Activated CD4-positive, alpha-beta memory T cell treated with anti-CD3 and anti-CD28 coated beads, Interleukin-2, amount 10 ng/mL, durations not matched to agents 7 days and 5 days (primary cell): ENCODE measurements around the gene PAFAH1B2. TPM values are rescaled to one million over a fixed set of nuclear protein-coding genes. Genes with fewer than 3 reads are reported as not detected.
A peak's percentile ranks its signal among the peaks of the same experiment; 100 is the strongest.

Experiments
- CTCF ChIA-PET: fragments of 350-600 bp; sonication (Branson Sonifier 250); formaldehyde crosslinking; loops from one replicate; lab custom pipeline; 2021; ENCODE audit warnings: antibody characterized with exemption, inconsistent platforms; lab: Charles Lee
- POLR2A ChIA-PET: fragments of 350-600 bp; sonication (Branson Sonifier 250); formaldehyde crosslinking; loops from one replicate; lab custom pipeline; 2021; ENCODE audit warnings: antibody characterized with exemption; lab: Charles Lee
- DNase-seq: peaks from one replicate; pipeline ENCODE4 v3.0.0-alpha.2; 2020
- H3K27ac Mint-ChIP-seq: one replicate; pipeline ENCODE4 v1.8.0; 2021; ENCODE audit warnings: mild to moderate bottlenecking, mixed read lengths
- H3K27me3 Mint-ChIP-seq: one replicate; pipeline ENCODE4 v1.8.0; 2021; ENCODE audit warnings: mixed read lengths
- H3K36me3 Mint-ChIP-seq: one replicate; pipeline ENCODE4 v1.8.0; 2021; ENCODE audit warnings: low read depth, mixed read lengths
- H3K4me1 Mint-ChIP-seq: one replicate; pipeline ENCODE4 v1.8.0; 2021; ENCODE audit warnings: mixed read lengths
- H3K4me3 Mint-ChIP-seq: one replicate; pipeline ENCODE4 v1.8.0; 2021; ENCODE audit warnings: mild to moderate bottlenecking, mixed read lengths
- H3K9me3 Mint-ChIP-seq: one replicate; pipeline ENCODE4 v1.8.0; 2021; ENCODE audit warnings: mixed read lengths
- total RNA-seq, 2 experiments: library from RNA; stranded (reverse); gene quantifications; one replicate each; pipeline ENCODE4 v1.2.3, GENCODE V29; 2021

Gene PAFAH1B2, protein sequence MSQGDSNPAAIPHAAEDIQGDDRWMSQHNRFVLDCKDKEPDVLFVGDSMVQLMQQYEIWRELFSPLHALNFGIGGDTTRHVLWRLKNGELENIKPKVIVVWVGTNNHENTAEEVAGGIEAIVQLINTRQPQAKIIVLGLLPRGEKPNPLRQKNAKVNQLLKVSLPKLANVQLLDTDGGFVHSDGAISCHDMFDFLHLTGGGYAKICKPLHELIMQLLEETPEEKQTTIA
- 10 to 100 TPM; 60.1 to 62.8 TPM for total RNA-seq

DNA sequence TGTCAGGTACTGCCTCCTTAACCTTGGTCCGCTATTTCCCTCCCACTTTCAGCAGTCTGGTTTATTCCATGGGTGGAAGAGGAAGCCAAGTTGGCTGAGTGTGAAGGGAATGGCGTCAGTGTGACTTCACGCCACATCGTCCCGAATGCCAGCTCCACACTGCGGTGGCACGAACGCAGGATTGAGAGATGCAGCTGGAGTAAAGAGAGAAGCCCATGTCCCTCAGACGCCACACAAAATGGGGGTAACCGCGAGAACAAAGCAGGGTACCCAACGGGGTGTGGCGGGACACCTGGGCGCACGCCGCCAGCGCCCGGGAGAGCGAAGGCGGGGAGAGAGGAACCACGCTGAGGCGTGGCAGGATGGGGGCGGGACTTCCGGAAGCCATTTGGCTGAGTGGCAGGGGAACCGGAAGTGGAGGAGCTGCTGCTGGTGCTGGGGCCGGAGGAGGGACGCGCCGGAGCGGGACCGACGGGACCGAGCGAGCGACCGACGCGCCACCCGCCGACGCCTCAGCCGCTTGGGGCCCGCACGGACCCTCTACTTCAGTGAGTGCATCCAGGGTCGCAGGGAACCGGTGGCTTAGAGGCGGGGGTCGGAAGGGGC is at the start of gene PAFAH1B2:
TSS of gene PAFAH1B2 (plus strand) at position 417 of the 606 bp plus-strand sequence. CDS start 8,161 bp downstream, outside the sequence.
- peaks cover 17% of the 10 kb centered on the region for H3K27me3 Mint-ChIP-seq
- H3K27ac Mint-ChIP-seq = peak within 1 kb of the TSS; percentile 86
- peaks cover 45% of the 10 kb centered on the region for H3K4me1 Mint-ChIP-seq
- CTCF ChIA-PET = interaction anchor here (0.6 to 6.0 kb wide), 10 partner anchors 8 to 648 kb away, joined by 3 to 39 read pairs (median 4); partner anchors contain the start of gene SIDT2
- POLR2A ChIA-PET = interaction anchor here (0.6 to 4.7 kb wide), 24 partner anchors 14 to 370 kb away, joined by 3 to 50 read pairs (median 4); partner anchors contain the start of genes APOA1, BUD13, CEP164 and PCSK7
- H3K36me3 Mint-ChIP-seq = peaks cover 38% of the 10 kb centered on the region
- no peaks in the 10 kb centered on the region for H3K9me3 Mint-ChIP-seq
- DNase-seq = peak; percentile 95
- H3K4me3 Mint-ChIP-seq = peak within 1 kb of the TSS; percentile 96

DNA sequence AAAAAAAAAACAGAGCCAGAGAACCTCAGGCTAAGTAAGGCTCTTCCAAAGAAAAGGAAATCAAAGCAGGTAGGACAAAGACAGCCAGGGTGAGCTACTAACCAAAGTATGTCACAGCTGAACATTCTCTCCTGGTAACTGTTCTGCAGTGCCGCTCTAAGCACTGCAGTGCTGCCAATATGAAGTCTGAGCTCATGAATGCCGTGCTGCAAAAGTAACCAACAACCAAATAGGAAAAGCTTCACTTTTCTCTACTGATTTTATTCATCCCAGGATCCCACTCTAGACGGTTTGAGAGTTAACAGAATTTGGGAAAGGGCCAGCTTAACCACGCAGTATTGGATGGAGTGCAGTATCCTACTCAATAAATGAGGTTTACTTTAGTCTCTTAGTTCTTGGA is 49.3 kb upstream of the PAFAH1B2 start:
- no peak for DNase-seq
- Mint-ChIP-seq H3K4me3 (no peak overlapping the region), H3K4me1 (peaks cover 80% of the 10 kb centered on the region), H3K27me3 (no peaks in the 10 kb centered on the region), H3K27ac (peak overlapping the region; percentile 28), H3K9me3 (peaks cover 4% of the 10 kb centered on the region), H3K36me3 (peaks cover 25% of the 10 kb centered on the region)
- ChIA-PET CTCF (interaction anchor here (0.7 to 2.4 kb wide), 5 partner anchors 12 to 259 kb away, joined by 5 to 8 read pairs (median 6); no protein-coding TSS in a partner anchor), POLR2A (interaction anchor here (0.7 to 6.3 kb wide), 8 partner anchors 17 to 307 kb away, joined by 3 to 58 read pairs (median 4); partner anchors contain the start of gene ZPR1)

DNA sequence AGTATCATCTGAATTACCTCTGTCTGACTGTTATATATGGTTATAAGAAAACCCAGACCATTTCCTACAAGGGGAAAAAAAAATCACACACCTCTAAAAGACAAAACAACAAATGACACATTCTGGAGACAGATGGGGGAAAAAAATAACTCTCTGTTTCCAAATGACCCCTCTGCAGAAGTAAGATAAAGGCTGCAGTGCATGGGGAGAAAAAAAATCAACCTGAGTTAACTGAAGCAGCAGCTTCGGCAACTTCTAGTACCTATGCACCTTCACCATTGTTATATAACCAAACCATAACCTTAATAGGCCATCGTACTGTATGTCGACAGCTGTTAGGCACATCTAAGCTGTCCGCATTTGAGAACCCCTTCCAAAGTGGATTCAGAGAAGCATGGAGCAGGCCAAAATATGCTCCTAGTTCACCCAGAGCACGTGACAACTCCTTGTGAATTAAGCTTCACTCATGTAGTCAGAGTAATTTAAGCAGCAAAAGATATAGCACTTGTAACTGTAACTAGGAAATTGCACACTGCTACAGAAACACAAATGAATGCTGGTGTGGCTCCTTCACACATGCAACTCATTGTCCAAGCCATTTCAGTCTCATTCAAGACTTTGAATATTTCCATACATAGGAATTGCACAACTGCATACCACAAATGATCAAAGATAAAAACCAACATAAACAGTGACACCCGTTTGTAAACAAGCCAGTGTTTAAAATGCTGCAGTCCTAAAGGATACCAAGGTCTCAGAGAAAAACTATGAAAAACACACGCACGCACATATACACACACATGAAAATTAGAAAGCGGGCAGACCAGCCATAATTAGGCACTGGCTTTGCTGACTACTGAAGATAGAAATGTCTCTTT is 48.6 kb upstream of the PAFAH1B2 start:
- no peak for DNase-seq
- Mint-ChIP-seq H3K9me3 (peaks cover 4% of the 10 kb centered on the region), H3K4me3 (peak overlapping the region; percentile 90), H3K27ac (peak overlapping the region; percentile 77), H3K27me3 (no peaks in the 10 kb centered on the region), H3K4me1 (peaks cover 77% of the 10 kb centered on the region), H3K36me3 (peaks cover 22% of the 10 kb centered on the region)
- ChIA-PET POLR2A (interaction anchor here (1.0 to 6.3 kb wide), 9 partner anchors 10 to 308 kb away, joined by 3 to 58 read pairs (median 9); partner anchors contain the start of gene ZPR1), CTCF (interaction anchor here (0.6 to 2.4 kb wide), 6 partner anchors 12 to 260 kb away, joined by 3 to 8 read pairs (median 6); no protein-coding TSS in a partner anchor)

DNA sequence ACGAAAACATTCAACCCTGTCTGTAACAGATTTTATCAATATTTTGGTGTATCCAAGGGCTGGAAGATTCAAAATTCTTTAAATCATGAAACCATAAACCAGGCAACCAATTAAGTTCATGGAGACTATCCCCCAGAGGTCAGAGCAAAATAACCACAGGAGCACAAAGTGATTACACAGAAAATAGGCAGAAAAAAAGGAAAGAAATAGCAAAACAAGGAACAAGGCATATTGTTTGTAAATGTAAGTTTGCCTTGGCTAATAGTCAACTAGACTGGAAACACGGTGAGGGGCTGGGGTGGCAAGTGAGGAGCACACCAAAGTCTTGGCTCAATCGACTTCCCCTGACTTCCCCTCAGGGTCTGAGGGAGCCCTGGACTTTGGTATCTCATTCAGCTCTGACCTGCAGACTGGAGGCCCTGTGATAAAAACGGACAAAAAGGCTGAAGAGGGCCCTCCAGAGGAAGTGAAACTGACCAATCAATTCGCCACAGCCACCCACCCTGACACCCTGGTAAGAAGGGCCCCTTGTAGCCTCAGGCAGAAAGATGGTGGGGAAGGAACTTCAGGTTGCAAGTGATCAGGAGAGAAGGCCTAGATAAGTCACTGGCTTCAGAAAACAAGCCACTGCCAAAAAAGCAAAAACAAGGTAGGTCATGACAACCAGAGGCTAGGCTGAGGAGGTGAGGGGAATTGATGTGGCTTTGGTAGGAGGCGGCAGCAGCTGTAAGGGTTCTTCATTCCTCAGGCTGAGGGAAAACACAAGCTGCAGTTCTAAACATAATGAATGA is 47.7 kb upstream of the PAFAH1B2 start:
- CTCF ChIA-PET = interaction anchor here (0.7 to 4.3 kb wide), 12 partner anchors 9 to 260 kb away, joined by 3 to 37 read pairs (median 6); no protein-coding TSS in a partner anchor
- Mint-ChIP-seq H3K4me1 (peaks cover 79% of the 10 kb centered on the region), H3K4me3 (peak overlapping the region; percentile 90), H3K27ac (peak overlapping the region; percentile 77), H3K9me3 (peaks cover 4% of the 10 kb centered on the region), H3K36me3 (peaks cover 22% of the 10 kb centered on the region), H3K27me3 (no peaks in the 10 kb centered on the region)
- POLR2A ChIA-PET = interaction anchor here (0.7 to 6.3 kb wide), 16 partner anchors 9 to 323 kb away, joined by 3 to 58 read pairs (median 6); partner anchors contain the start of genes PAFAH1B2 and ZPR1
- peak; percentile 35 for DNase-seq

DNA sequence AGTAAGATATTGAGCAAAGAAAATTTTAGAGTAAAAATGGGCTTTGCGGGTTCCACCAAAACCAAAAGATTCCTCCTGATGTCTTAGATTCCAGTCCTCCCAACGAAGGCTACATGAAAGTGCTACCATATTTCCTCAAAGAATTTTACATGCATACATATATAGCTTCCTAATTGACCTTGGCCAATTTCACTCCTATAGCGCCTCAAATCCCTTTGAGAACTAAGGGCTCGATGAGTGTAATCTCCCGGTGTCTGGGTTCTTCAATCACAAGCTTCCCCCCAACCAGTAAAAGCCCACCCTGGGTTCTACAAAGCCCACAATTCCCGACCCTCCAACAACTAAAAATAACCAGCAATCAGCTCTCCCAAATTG is 47.1 kb upstream of the PAFAH1B2 start:
- no peaks in the 10 kb centered on the region for H3K27me3 Mint-ChIP-seq
- peak overlapping the region; percentile 77 for H3K27ac Mint-ChIP-seq
- peak overlapping the region; percentile 90 for H3K4me3 Mint-ChIP-seq
- peaks cover 3% of the 10 kb centered on the region for H3K9me3 Mint-ChIP-seq
- H3K4me1 Mint-ChIP-seq = peaks cover 75% of the 10 kb centered on the region
- ChIA-PET CTCF (interaction anchor here (0.7 to 4.3 kb wide), 10 partner anchors 9 to 261 kb away, joined by 3 to 37 read pairs (median 4); no protein-coding TSS in a partner anchor), POLR2A (interaction anchor here (0.7 to 6.3 kb wide), 16 partner anchors 9 to 323 kb away, joined by 3 to 58 read pairs (median 6); partner anchors contain the start of genes PAFAH1B2 and ZPR1)
- DNase-seq = no peak
- peaks cover 16% of the 10 kb centered on the region for H3K36me3 Mint-ChIP-seq

DNA sequence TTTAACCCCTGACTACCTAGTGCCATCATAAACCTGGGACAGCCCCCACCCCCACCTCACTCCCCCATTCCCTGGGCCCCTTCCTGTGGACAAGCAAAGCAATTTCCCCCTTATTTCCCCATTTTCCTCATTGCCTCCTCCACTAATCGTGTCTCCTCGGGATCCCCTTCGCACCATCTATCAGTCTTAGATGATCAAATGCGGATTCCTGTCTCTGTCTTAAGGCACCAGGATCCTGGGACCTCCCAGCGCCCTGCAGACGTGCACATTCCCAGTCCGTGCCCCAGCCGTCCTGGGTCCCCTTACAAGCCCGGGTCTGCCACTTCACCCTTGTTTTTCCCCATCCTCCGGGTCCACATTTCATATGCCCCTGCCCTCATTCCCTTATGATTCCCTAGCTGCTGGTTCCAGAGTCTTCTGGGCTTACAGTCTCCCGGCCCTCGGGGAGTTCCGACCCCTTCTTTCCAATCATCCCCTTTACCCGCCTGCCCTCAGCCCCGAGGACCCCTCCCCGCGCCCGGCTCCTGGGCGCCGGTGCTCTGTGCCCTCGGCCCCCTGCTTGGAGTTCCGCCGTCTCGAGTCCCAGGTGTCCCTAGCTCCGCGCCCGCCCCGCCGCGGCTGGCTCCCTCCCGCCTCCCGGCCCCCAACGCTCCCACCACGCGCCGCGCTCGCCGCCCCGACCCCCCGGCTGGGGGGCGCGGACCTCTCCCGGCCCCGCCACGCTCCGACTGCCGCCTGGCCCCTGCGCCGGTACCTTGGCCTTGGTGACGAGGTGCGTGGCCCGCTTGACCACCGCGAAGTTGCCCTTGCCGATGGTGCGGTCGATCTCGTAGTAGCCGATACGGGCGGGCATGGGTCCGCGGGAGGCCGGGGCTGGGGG is 46.5 kb upstream of the PAFAH1B2 start:
- no peaks in the 10 kb centered on the region for H3K9me3 Mint-ChIP-seq

DNA sequence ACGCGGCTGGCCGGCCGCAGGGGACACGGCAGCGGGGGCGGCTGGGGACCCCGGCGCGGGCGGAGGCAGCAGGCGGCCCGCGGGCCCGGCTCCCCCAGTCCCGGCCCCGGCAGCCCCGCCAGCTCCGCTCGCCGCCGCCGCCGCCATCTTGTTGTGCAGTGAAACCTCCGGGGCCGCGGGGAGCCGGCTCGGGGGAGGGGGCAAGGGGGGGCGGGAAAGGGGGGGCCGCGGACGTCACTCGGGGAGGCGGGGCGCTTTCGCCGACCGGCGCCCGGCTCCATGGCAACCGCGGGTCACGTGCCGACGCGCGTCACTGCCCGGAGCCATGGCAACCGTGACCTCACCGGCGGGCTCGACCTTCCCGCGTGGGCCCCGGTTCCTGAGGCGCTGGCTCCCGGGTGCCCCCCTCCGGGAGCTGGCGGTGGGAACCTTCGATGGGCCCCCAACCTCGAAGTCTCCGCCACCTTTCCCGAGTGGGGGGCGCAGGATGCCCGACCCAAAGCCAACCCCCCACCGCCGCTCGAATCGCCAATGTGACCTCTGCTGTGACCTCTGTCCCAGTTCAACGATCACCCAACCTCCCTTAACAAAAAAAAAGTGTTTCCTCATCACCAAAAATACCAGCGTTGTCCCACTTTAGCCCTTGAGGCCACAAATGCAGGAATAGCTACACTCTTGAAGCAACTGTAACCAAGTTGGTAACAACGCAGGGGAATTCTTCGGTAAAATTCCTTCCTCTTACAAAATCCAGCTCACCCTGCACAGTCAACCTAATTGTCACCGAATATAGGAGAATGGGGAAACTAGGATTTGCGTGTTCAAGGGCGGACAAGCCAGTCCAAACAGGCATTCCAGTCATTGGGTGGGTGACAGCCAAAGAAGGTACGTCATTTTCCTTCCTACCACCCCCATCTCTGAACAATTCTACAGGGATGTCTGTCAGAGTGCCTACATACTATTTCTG is 45.5 kb upstream of the PAFAH1B2 start, which contains the start of gene SIK3:
TSS of gene SIK3 (minus strand) at position 160 of the 964 bp plus-strand sequence. CDS start at position 147, 13 bp downstream.
- ChIA-PET POLR2A (interaction anchor here (0.7 to 6.3 kb wide), 18 partner anchors 20 to 325 kb away, joined by 3 to 58 read pairs (median 6); partner anchors contain the start of gene ZPR1), CTCF (interaction anchor here (0.5 to 4.3 kb wide), 15 partner anchors 10 to 311 kb away, joined by 3 to 37 read pairs (median 4); partner anchors contain the start of genes APOA5 and ZPR1)
- peak within 1 kb of the TSS; percentile 90 for H3K4me3 Mint-ChIP-seq
- H3K36me3 Mint-ChIP-seq = peaks cover 7% of the 10 kb centered on the region
- H3K9me3 Mint-ChIP-seq = no peaks in the 10 kb centered on the region
- peak; percentile 93 for DNase-seq
- H3K4me1 Mint-ChIP-seq = peaks cover 61% of the 10 kb centered on the region
- peak within 1 kb of the TSS; percentile 84 for H3K27ac Mint-ChIP-seq
- H3K27me3 Mint-ChIP-seq = no peaks in the 10 kb centered on the region

More for the DNA sequence above, 46.5 kb upstream of the PAFAH1B2 start:
- ChIA-PET POLR2A (interaction anchor here (0.7 to 6.3 kb wide), 22 partner anchors 19 to 324 kb away, joined by 3 to 58 read pairs (median 6); partner anchors contain the start of genes PAFAH1B2 and ZPR1), CTCF (interaction anchor here (0.7 to 4.3 kb wide), 15 partner anchors 8 to 310 kb away, joined by 3 to 37 read pairs (median 4); partner anchors contain the start of genes APOA5 and ZPR1)
- peaks cover 69% of the 10 kb centered on the region for H3K4me1 Mint-ChIP-seq
- no peaks in the 10 kb centered on the region for H3K27me3 Mint-ChIP-seq
- peak overlapping the region; percentile 77 for H3K27ac Mint-ChIP-seq
- H3K36me3 Mint-ChIP-seq = peaks cover 10% of the 10 kb centered on the region
- H3K4me3 Mint-ChIP-seq = peak overlapping the region; percentile 90
- DNase-seq = peak; percentile 38

DNA sequence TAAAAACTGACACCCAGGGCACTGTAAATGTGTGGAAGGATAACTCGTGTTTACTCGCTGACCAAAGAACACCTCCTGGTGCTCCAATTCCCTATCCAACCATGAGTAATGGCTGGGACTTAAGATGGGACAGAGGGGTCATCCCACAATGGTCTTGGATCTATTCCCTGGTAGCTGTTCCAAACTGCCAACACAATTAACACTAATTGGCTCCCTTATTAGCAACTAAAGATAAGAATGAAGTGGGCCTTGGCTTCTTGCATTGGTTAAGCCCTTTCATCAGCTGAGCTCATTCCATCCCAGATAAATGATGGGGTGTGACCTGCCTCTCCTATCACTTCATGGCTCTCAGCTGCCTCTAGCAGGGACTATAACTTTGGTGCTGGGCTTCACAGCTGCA is 44.4 kb upstream of the PAFAH1B2 start:
- no peak for DNase-seq
- Mint-ChIP-seq H3K27me3 (no peaks in the 10 kb centered on the region), H3K36me3 (peaks cover 7% of the 10 kb centered on the region), H3K27ac (no peak overlapping the region), H3K4me1 (peaks cover 50% of the 10 kb centered on the region), H3K9me3 (no peaks in the 10 kb centered on the region), H3K4me3 (no peak overlapping the region)
- POLR2A ChIA-PET = interaction anchor here (0.9 to 6.3 kb wide), 3 partner anchors 36 to 247 kb away, joined by 3 to 58 read pairs (median 3); no protein-coding TSS in a partner anchor
- CTCF ChIA-PET = interaction anchor here (1.4 to 4.3 kb wide), 5 partner anchors 219 to 367 kb away, joined by 3 to 37 read pairs (median 13); partner anchors contain the start of gene APOA5

DNA sequence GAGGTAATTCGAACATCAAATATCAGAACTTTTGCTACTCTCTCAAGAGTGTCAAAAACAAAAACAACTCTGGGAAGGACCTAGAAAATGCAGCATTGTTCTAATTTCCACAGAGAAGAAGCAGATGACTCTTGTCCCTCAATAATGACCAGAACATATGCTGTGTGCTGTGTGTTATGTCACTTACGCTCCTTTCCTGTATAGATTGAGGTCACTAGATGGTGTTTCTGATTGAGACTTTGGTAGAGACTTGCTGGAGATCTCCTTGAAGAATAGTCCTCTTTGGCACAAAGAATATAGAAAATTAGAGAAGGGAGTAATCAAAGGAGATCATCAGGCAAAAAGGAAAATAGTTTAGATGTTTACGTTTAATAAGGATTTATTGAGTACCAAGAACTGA is 43.5 kb upstream of the PAFAH1B2 start:
- ChIA-PET POLR2A (interaction anchor here (6.3 kb wide), 1 partner anchor 248 kb away, joined by 58 read pairs; no protein-coding TSS in a partner anchor), CTCF (interaction anchor here (1.4 to 4.3 kb wide), 5 partner anchors 220 to 368 kb away, joined by 3 to 37 read pairs (median 13); partner anchors contain the start of gene APOA5)
- DNase-seq = no peak
- H3K4me1 Mint-ChIP-seq = peaks cover 42% of the 10 kb centered on the region
- peaks cover 7% of the 10 kb centered on the region for H3K36me3 Mint-ChIP-seq
- H3K27ac Mint-ChIP-seq = no peak overlapping the region
- no peak overlapping the region for H3K4me3 Mint-ChIP-seq
- H3K27me3 Mint-ChIP-seq = no peaks in the 10 kb centered on the region
- H3K9me3 Mint-ChIP-seq = no peaks in the 10 kb centered on the region
